Bone marrow (tissue), 2 donors: ENCODE results near the gene PCED1B.
"Not testable (repeated sequence)": the region's sequence is repeated elsewhere in the genome, so short reads cannot be mapped to it uniquely, and the experiment has no call there.

Experiments
- DNase-seq, 2 donors: peaks; one replicate each; lab custom pipeline; 2025; lab: John Stamatoyannopoulos, UW

The PCED1B gene

GRCh38 chr12:47091009-47091408 is 11.6 kb downstream of the PCED1B start:
- DNase-seq = no peak

DNA sequence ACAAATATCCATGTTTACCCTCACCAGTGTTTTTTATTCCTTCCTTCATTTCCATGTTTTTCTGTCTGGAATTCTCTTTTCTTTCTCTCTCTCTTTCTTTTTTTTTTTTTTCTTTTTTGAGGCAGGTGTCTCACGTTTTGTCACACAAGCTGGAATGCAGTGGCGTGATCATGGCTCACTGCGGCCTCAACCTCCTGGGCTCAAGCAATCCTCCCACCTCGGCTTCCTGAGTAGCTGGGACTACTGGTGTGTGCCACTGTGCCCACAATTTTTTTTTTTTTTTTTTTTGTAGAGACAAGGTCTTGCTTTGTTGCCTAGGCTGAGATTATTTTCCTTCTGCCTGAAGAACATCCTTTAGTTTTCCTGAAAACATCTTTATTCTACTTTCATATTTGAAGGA is 15.4 kb downstream of the PCED1B start:
- DNase-seq = no peak

GRCh38 chr12:47095446-47096236 is 16.2 kb downstream of the PCED1B start:
- no peak for DNase-seq

DNA sequence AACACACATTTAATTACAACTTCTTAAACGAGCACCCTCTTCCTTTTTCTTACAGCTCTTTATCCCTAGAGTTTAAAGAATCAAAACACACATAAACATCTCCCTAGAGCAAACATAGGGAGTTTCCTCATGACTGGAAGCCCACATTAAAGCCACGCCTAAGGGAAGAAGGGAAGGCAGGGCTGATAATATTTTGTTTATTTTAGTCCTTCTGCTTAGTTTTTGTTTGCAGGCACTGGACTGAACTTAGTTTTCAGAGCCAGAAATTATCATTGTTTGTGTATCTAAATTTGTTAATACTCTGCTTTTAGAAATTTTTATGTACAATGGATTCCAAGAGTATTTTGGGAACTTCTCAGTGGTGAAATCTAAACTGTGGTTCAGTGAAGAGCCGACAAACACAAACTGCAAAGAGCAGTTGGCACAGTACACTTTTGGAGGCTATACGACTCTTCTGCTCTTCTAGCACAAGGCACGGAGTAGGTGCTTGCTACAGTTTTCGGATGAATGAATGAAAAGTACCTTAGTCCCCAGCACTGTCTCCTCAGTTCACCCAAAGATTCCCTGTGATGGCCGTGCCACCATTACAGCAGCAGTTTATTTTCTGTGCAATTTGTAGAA is 18.0 kb downstream of the PCED1B start:
- no peak for DNase-seq

DNA sequence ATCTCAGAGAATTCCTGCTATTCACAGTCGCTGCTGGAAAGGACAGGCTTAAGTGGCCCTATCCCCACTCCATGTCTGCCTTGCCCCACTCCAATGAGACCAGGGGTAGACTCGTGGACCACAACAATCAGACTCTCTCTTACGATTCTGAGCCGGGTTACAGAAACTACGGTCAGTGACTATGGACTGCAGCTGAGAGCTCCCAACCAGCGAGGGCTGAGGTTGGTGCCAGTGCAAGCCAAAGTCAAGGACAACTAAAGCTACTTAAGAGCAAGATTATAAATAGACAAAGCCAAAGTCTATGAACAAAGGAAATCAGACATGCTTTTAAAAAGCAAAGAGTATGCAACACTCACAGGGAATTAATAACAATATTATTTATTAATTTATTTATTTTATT is 18.7 kb downstream of the PCED1B start:
- DNase-seq = no peak

DNA sequence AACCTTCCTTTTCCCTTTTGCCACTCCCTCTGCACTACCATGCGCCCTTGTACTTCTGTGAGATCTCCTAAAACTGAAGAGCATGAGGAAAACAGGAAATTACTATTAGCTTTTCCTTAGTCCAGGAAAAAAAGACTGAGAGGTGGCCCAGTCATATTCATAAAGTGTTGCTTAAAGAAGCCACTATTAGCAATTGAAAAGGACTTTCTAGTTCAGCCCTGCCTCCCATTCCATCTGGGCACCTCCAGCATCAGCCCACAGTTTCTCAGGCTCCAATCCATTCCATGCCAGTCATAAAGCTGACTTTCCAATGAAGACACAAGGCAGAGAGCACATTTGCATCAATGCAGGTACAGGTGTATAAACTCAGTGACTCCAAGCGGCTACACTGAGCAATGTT is 20.2 kb downstream of the PCED1B start:
- DNase-seq = no peak

GRCh38 chr12:47100160-47100559 is 20.7 kb downstream of the PCED1B start:
- DNase-seq = no peak

GRCh38 chr12:47102406-47102805 is 23.0 kb downstream of the PCED1B start:
- no peak for DNase-seq

- DNase-seq = no peak
Observed at GRCh38 chr12:47102845-47103651, 23.6 kb downstream of the PCED1B start.

- DNase-seq = no peak
Observed at GRCh38 chr12:47105914-47106674, 26.7 kb downstream of the PCED1B start.

DNA sequence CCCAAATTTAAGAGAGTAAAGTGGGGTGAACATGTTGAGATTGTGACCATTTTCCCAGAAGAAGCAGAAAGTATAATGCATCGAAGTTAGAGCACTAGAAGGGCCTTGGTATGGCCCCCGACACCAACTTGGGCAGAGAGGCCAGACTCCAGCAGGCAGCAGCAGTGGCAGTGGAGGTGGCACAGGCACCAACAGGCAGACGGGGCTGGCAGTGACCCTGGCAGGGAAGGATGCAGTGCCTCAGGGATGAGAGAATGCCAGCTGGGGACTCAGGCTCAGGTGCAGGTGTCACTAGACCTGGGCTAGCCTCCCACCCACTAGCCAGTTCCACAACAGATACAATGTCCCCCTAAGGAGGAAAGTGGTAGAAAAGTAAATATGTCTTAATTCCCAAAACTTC is 28.0 kb downstream of the PCED1B start:
- DNase-seq = no peak

DNA sequence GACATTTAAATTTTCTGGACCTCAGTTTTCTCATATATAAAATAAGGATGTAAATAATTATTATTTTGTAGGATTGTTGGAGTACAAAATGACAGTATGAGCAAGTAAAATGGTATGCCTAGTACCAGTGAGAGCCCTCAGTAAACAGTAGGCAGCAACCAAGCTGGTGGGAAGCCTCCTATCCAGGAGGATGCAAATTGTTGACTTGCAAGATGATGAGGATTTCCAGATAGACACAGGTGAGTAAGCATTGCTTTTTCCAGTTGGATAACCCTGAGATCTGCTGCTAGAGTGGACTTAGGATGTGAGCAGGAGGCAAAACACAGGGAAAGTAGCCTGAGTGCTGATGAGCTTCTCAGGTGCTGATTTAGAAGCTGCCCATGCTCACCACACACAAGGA is 28.5 kb downstream of the PCED1B start:
- no peak for DNase-seq

GRCh38 chr12:47110011-47110541 is 30.7 kb downstream of the PCED1B start:
- DNase-seq = no peak

GRCh38 chr12:47110718-47111391 is 31.4 kb downstream of the PCED1B start:
- DNase-seq = no peak

DNA sequence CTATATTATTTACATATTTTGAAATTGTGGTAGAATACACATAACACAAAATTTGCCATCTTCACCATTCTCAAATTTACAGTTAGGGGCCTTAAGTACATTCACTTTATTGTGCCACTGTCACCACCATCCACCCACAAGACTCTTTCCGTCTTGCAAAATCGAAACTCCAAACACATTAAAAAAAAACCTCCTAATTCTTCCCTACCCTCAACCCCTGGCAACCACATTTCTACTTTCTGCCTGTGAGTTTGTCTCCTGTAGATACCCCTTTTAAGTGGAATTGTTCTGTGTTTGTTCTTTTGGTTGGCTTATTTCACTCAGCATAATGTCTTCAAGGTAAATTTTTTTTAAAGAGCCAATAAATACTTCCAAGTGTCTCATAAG is 32.0 kb downstream of the PCED1B start:
- no peak for DNase-seq

DNA sequence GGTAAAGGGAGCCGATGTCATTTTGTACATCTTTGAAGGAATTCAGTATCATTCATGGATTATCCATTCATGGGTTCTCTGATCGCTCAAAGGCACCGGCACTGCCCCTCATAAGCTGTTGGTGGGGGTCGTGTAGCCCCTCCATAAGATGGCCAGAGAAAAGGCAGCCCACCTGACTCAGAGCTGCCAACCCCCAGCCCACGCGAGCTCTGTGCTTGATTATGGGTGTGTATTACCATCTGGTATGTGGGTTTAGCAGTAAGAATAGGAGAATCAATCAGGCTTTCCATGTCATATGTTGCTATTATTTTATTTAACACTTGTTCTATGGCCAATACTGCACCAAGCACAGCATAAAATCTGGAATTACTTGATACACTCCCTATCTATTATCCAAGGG is 32.4 kb downstream of the PCED1B start:
- DNase-seq = no peak

DNA sequence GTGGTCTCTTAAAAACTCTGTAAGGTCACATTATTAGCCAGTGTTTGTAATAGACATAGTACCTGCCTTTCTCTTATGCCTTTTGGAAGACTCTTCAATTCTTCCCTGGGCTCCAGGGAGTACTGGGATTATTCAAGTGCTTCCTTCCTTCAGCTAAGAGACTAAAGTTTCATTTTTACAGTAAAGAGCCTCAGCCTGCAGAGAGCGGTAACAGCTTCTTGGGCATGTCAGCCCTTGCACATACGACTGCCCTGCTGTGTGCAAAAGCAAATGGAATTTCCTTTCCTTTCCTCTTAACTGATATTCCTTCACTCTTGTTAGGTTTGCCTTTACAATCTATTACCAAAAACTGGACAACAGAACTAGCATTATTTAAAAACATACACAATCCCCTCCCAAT is 33.3 kb downstream of the PCED1B start:
- no peak for DNase-seq

GRCh38 chr12:47114481-47114892 is 35.1 kb downstream of the PCED1B start:
- no peak for DNase-seq

DNA sequence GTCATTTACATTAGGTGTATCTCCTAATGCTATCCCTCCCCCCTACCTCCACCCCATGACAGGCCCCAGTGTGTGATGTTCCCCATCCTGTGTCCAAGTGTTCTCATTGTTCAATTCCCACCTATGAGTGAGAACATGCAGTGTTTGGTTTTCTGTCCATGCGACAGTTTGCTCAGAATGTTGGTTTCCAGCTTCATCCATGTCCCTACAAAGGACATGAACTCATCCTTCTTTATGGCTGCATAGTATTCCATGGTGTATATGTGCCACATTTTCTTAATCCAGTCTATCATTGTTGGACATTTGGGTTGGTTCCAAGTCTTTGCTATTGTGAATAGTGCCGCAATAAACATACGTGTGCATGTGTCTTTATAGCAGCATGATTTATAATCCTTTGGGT is 37.9 kb downstream of the PCED1B start:
- not testable (repeated sequence) for DNase-seq

GRCh38 chr12:47120736-47121135 is 41.3 kb downstream of the PCED1B start:
- no peak for DNase-seq

DNA sequence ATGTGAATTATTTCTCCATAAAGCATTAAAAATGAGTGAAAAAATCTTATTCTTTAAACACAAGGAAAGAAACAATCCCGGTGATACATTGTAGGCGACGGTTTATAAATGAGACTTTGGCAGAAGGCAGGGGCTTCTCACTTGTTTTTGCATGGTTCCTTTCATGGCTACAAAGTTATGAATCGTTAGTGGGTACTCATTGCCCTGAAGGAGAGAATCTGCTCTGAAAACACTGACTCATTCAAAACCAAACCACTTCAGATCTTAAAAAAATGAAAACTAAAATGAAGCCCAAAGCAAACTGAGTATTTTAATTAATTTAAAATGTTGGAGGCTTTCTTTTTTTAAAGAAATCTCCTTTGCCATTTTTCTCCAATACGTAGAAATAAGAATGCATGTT is 41.7 kb downstream of the PCED1B start:
- no peak for DNase-seq
